H9 (cell line): Measurements from ENCODE around the gene RERG. TPM values are rescaled to one million over a fixed set of nuclear protein-coding genes. Genes with fewer than 3 reads are reported as not detected.

Source experiments
- DNase-seq: peaks from one replicate; pipeline ENCODE4 v3.0.0-alpha.2; 2017
- H2AFZ ChIP-seq: one replicate; pipeline ENCODE4 v1.6.1; 2013; ENCODE audit warnings: mild to moderate bottlenecking, low read length, control low read depth, moderate library complexity
- H2AK5ac ChIP-seq: 2 replicates; pipeline ENCODE4 v1.6.1; 2013; ENCODE audit warnings: low read length, control low read depth, mixed read lengths; ENCODE audit not compliant: insufficient read length
- H2BK120ac ChIP-seq: one replicate; pipeline ENCODE4 v1.6.1; 2013; ENCODE audit warnings: low read depth, mild to moderate bottlenecking, low read length, control low read depth, inconsistent platforms; ENCODE audit not compliant: poor library complexity, severe bottlenecking
- H2BK12ac ChIP-seq: 2 replicates; pipeline ENCODE4 v1.6.1; 2013; ENCODE audit warnings: low read length, control low read depth, mixed read lengths, low read depth; ENCODE audit not compliant: insufficient read length
- H2BK15ac ChIP-seq: 2 replicates; pipeline ENCODE4 v1.6.1; 2013; ENCODE audit warnings: low read depth, low read length, control low read depth
- H2BK20ac ChIP-seq: one replicate; pipeline ENCODE4 v1.6.1; 2013; ENCODE audit warnings: low read depth, mild to moderate bottlenecking, low read length, control low read depth, inconsistent platforms; ENCODE audit not compliant: poor library complexity, severe bottlenecking
- H2BK5ac ChIP-seq: 2 replicates; pipeline ENCODE4 v1.6.1; 2013; ENCODE audit warnings: low read length, control low read depth, mixed read lengths; ENCODE audit not compliant: insufficient read length
- H3K14ac ChIP-seq: 2 replicates; pipeline ENCODE4 v1.6.1; 2013; ENCODE audit warnings: low read length, control low read depth; ENCODE audit not compliant: insufficient read depth
- H3K18ac ChIP-seq: 2 replicates; pipeline ENCODE4 v1.6.1; 2013; ENCODE audit warnings: low read depth, mild to moderate bottlenecking, mixed read lengths, low read length, control low read depth; ENCODE audit not compliant: insufficient read length
- H3K23ac ChIP-seq: 2 replicates; pipeline ENCODE4 v1.6.1; 2013; ENCODE audit warnings: low read length, control low read depth, mixed read lengths, low read depth; ENCODE audit not compliant: insufficient read length
- H3K23me2 ChIP-seq: 2 replicates; pipeline ENCODE4 v1.6.1; 2013; ENCODE audit warnings: low read depth, mild to moderate bottlenecking, mixed read lengths, low read length, control low read depth; ENCODE audit not compliant: insufficient read length, poor library complexity, severe bottlenecking
- H3K27ac ChIP-seq: 2 replicates; pipeline ENCODE4 v1.5.1; 2013; ENCODE audit warnings: low read length, control low read depth, mixed read lengths, low read depth; ENCODE audit not compliant: insufficient read length
- H3K27me3 ChIP-seq: 2 replicates; pipeline ENCODE4 v1.6.1; 2013; ENCODE audit warnings: low read length, control low read depth, inconsistent platforms; ENCODE audit not compliant: insufficient read depth
- H3K4ac ChIP-seq: 2 replicates; pipeline ENCODE4 v1.6.1; 2013; ENCODE audit warnings: low read depth, mild to moderate bottlenecking, control low read depth, inconsistent platforms, low read length, moderate library complexity
- H3K4me1 ChIP-seq: 2 replicates; pipeline ENCODE4 v1.6.1; 2013; ENCODE audit warnings: low read length, control low read depth, inconsistent platforms; ENCODE audit not compliant: insufficient read depth
- H3K4me2 ChIP-seq: 2 replicates; pipeline ENCODE4 v1.6.1; 2013; ENCODE audit warnings: low read length, control low read depth, mixed read lengths; ENCODE audit not compliant: insufficient read length, insufficient read depth
- H3K56ac ChIP-seq: 2 replicates; pipeline ENCODE4 v1.6.1; 2013; ENCODE audit warnings: low read depth, mild to moderate bottlenecking, mixed read lengths, low read length, control low read depth; ENCODE audit not compliant: insufficient read length
- H3K79me1 ChIP-seq: 2 replicates; pipeline ENCODE4 v1.6.1; 2013; ENCODE audit warnings: low read depth, mild to moderate bottlenecking, moderate library complexity, low read length, control low read depth, inconsistent platforms; ENCODE audit not compliant: insufficient read depth, poor library complexity, severe bottlenecking
- H3K79me2 ChIP-seq: 2 replicates; pipeline ENCODE4 v1.6.1; 2013; ENCODE audit warnings: low read length, control low read depth, inconsistent platforms; ENCODE audit not compliant: insufficient read depth
- H3K9ac ChIP-seq: 2 replicates; pipeline ENCODE4 v1.6.1; 2013; ENCODE audit warnings: low read length, control low read depth, mixed read lengths; ENCODE audit not compliant: insufficient read length; ENCODE audit errors: extremely low read depth
- H3K9me3 ChIP-seq: one replicate; pipeline ENCODE4 v1.6.1; 2013; ENCODE audit warnings: low read depth, low read length, inconsistent platforms; ENCODE audit not compliant: control insufficient read depth
- H3T11ph ChIP-seq: one replicate; pipeline ENCODE4 v1.6.1; 2013; ENCODE audit warnings: mild to moderate bottlenecking, low read length, control low read depth, inconsistent platforms
- H4K20me1 ChIP-seq: one replicate; pipeline ENCODE4 v1.6.1; 2013; ENCODE audit not compliant: control insufficient read depth, insufficient read length, insufficient read depth
- H4K5ac ChIP-seq: 2 replicates; pipeline ENCODE4 v1.6.1; 2013; ENCODE audit warnings: low read depth, mild to moderate bottlenecking, mixed read lengths, low read length, control low read depth; ENCODE audit not compliant: insufficient read length
- H4K8ac ChIP-seq: replicated peaks from 2 replicates; pipeline ENCODE4 v1.6.1; 2013; ENCODE audit warnings: low read length, control low read depth, mixed read lengths, low read depth; ENCODE audit not compliant: insufficient read length
- H4K91ac ChIP-seq: 2 replicates; pipeline ENCODE4 v1.6.1; 2013; ENCODE audit warnings: low read depth, mild to moderate bottlenecking, moderate library complexity, mixed read lengths, low read length, control low read depth; ENCODE audit not compliant: insufficient read length
- H3K27ac Mint-ChIP-seq, 3 experiments: 2 replicates in 2 of 3; 3 replicates in 1 of 3; pipeline ENCODE4 v1.8.0; 2020 to 2021; ENCODE audit warnings: mixed read lengths in 3 of 3, mild to moderate bottlenecking in 1 of 3, moderate library complexity in 1 of 3
- H3K27me3 Mint-ChIP-seq: 2 replicates; pipeline ENCODE4 v1.8.0; 2021; ENCODE audit warnings: low read depth, mild to moderate bottlenecking, moderate library complexity, mixed read lengths
- H3K36me3 Mint-ChIP-seq, 3 experiments: 2 replicates in 2 of 3; 3 replicates in 1 of 3; pipeline ENCODE4 v1.8.0; 2020 to 2021; ENCODE audit warnings: low read depth in 3 of 3, mixed read lengths in 3 of 3; ENCODE audit not compliant: insufficient read depth in 1 of 3
- H3K4me1 Mint-ChIP-seq, 2 experiments: 2 replicates each; pipeline ENCODE4 v1.8.0; 2020; ENCODE audit warnings: mixed read lengths in 2 of 2
- H3K4me3 Mint-ChIP-seq, 2 experiments: 2 replicates in 1 of 2; 3 replicates in 1 of 2; pipeline ENCODE4 v1.8.0; 2020 to 2021; ENCODE audit warnings: mild to moderate bottlenecking in 2 of 2, mixed read lengths in 2 of 2, moderate library complexity in 1 of 2
- H3K9me3 Mint-ChIP-seq, 2 experiments: 2 replicates in 1 of 2; 3 replicates in 1 of 2; pipeline ENCODE4 v1.8.0; 2020; ENCODE audit warnings: mild to moderate bottlenecking in 2 of 2, mixed read lengths in 2 of 2, moderate library complexity in 1 of 2
- WGBS: extraction: QIAGEN DNeasy Blood & Tissue Kit; methylation state at CpG from one replicate; pipeline ENCODE4 v1.1.7; 2013; ENCODE audit warnings: missing lambda C conversion rate, low lambda C conversion rate, mixed read lengths; ENCODE audit not compliant: insufficient read length; ENCODE audit errors: extremely low coverage; 5-methylcytosine and 5-hydroxymethylcytosine counted together
- long read RNA-seq: library from polyadenylated mRNA; unstranded; transcript quantifications from one replicate; pipeline ENCODE4 v2.0.0, GENCODE V29; 2020
- total RNA-seq: library from RNA; stranded (reverse); gene quantifications from 2 replicates; pipeline ENCODE4 v1.2.1, GENCODE V29; 2021
- TF ChIP-seq, protein P1 (sequence below): fragments of 200-600 bp; sonication (generic); conservative IDR thresholded peaks from 3 replicates; pipeline ENCODE4 v1.8.0; 2021; ENCODE audit warnings: antibody characterized with exemption, mild to moderate bottlenecking

RERG gene, protein sequence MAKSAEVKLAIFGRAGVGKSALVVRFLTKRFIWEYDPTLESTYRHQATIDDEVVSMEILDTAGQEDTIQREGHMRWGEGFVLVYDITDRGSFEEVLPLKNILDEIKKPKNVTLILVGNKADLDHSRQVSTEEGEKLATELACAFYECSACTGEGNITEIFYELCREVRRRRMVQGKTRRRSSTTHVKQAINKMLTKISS
- total RNA-seq: 0.18 TPM in 1 of 2 replicates, not detected in the other
- long read RNA-seq: 0 reads

DNA sequence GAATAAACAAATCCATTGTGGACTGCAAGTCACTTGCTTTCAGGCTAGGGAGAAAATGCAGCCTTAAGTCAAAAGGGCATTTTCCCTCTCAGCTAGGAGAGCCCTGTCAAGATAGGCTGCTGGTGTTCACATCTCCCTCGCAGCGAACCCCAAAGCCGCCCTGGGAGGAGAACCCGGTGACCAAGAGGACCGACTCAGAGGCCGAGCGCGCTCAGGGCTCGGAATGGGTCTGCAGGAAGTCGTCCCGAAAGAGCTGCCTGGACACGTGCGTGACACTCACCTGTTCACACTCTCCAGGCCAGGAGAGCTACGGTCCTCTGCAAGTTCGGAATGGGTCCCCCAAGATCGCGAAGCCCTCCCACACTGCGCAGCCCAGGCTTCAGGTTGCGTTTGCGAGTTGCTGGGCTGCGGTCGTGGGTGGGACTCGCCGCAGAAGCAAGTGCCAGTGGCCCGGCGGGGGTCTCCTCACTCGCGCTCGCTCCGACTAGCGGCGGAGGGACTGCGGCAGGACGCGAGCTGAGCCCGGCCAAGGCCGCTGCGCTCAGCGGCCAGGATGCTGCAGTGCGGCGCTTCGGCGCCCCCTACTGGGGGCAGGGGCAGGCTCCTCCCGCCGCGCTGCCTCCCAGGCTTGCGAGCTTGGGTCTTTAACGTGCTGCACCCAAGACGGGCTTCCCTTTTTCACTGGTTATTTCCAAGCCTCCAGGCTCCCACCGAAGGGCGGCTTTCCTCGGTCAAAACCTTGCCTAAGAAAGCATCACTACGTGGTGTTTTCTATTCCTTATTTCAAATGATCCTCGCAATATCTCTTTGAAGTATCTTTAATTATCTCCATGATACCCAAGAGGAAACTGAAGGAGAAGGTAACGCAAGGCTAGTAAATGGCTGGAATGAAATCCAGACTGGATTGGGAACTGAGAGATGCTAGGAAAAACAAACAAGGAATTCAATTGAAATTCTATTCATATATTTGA, at the start of gene RERG:
TSS of gene RERG (minus strand) at position 503 of the 971 bp plus-strand sequence. CDS start 3,928 bp downstream, outside the sequence.
- H3K9me3 ChIP-seq: no peaks in the 10 kb centered on the region
- H3K27ac ChIP-seq: no peak within 1 kb of the TSS
- DNase-seq: peak; percentile 94
- no peak within 1 kb of the TSS for H2BK12ac ChIP-seq
- no peaks in the 10 kb centered on the region for H4K20me1 ChIP-seq
- H2AK5ac ChIP-seq: no peak within 1 kb of the TSS
- peak within 1 kb of the TSS; percentile 68 to 79 for H3K4me3 Mint-ChIP-seq
- no peak within 1 kb of the TSS for H4K5ac ChIP-seq
- no peak within 1 kb of the TSS for H3K56ac ChIP-seq
- H4K91ac ChIP-seq: no peak within 1 kb of the TSS
- H4K8ac ChIP-seq: no peak within 1 kb of the TSS
- no peak within 1 kb of the TSS for H3K14ac ChIP-seq
- H2AFZ ChIP-seq: no peak within 1 kb of the TSS
- peak within 1 kb of the TSS in 2 of 3 experiments; percentile 17 to 37; a peak in 2 of 7 replicates for H3K27ac Mint-ChIP-seq
- no peak within 1 kb of the TSS for H3K18ac ChIP-seq
- H2BK20ac ChIP-seq: no peak within 1 kb of the TSS
- no peak within 1 kb of the TSS for H3K23ac ChIP-seq
- H3T11ph ChIP-seq: no peak within 1 kb of the TSS
- peaks cover 4% of the 10 kb centered on the region; the same call in 1 of the 2 replicates for H3K27me3 ChIP-seq
- TF ChIP-seq, protein P1, sequence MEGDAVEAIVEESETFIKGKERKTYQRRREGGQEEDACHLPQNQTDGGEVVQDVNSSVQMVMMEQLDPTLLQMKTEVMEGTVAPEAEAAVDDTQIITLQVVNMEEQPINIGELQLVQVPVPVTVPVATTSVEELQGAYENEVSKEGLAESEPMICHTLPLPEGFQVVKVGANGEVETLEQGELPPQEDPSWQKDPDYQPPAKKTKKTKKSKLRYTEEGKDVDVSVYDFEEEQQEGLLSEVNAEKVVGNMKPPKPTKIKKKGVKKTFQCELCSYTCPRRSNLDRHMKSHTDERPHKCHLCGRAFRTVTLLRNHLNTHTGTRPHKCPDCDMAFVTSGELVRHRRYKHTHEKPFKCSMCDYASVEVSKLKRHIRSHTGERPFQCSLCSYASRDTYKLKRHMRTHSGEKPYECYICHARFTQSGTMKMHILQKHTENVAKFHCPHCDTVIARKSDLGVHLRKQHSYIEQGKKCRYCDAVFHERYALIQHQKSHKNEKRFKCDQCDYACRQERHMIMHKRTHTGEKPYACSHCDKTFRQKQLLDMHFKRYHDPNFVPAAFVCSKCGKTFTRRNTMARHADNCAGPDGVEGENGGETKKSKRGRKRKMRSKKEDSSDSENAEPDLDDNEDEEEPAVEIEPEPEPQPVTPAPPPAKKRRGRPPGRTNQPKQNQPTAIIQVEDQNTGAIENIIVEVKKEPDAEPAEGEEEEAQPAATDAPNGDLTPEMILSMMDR: peak; percentile 99
- no peak within 1 kb of the TSS for H3K4ac ChIP-seq
- no peaks in the 10 kb centered on the region for H3K9me3 Mint-ChIP-seq
- no peaks in the 10 kb centered on the region for H3K79me1 ChIP-seq
- H3K27me3 Mint-ChIP-seq: peaks cover 36% of the 10 kb centered on the region
- peak within 1 kb of the TSS; percentile 84 for H3K4me2 ChIP-seq
- no peak within 1 kb of the TSS for H2BK120ac ChIP-seq
- no peak within 1 kb of the TSS for H2BK5ac ChIP-seq
- peaks cover 4% of the 10 kb centered on the region; the same call in 1 of the 2 replicates for H3K4me1 ChIP-seq
- H3K23me2 ChIP-seq: peaks cover 5% of the 10 kb centered on the region
- no peak within 1 kb of the TSS for H2BK15ac ChIP-seq
- no peaks in the 10 kb centered on the region for H3K79me2 ChIP-seq
- H3K36me3 Mint-ChIP-seq: no peaks in the 10 kb centered on the region
- H3K9ac ChIP-seq: no peak within 1 kb of the TSS
- WGBS: no CpG with 5 or more reads among the region's 55 CpGs
- peaks cover 6 to 10% of the 10 kb centered on the region in 2 experiments for H3K4me1 Mint-ChIP-seq
